Naive thymus-derived CD4-positive, alpha-beta T cell (primary cell): ENCODE results near the gene SSBP2. TPM values are rescaled to one million over a fixed set of nuclear protein-coding genes. Genes with fewer than 3 reads are reported as not detected.
"Not testable (repeated sequence)": the region's sequence is repeated elsewhere in the genome, so short reads cannot be mapped to it uniquely, and the experiment has no call there.

Source experiments
- ATAC-seq: fragments of 150-1000 bp; cut with Tn5 transposase; 2 replicates; pipeline ENCODE4 v1.10.0; 2021; ENCODE audit warnings: mild to moderate bottlenecking, moderate library complexity
- CTCF ChIA-PET: fragments of 350-600 bp; sonication (Branson Sonifier 250); formaldehyde crosslinking; loops from one replicate; lab custom pipeline; 2021; ENCODE audit warnings: antibody characterized with exemption; lab: Charles Lee
- POLR2A ChIA-PET: fragments of 350-600 bp; sonication (Branson Sonifier 250); formaldehyde crosslinking; loops from one replicate; lab custom pipeline; 2021; ENCODE audit warnings: antibody characterized with exemption, inconsistent platforms; lab: Charles Lee
- DNase-seq, 9 donors: peaks; one replicate each; pipeline versions ENCODE4 v3.0.0 to v3.0.0-alpha.2; 2020 to 2022; ENCODE audit warnings: mixed read lengths in 1 of 9
- H3K27ac ChIP-seq: one replicate; pipeline ENCODE4 v1.7.0; 2013; ENCODE audit warnings: mild to moderate bottlenecking, low read depth, low read length, moderate library complexity
- H3K27me3 ChIP-seq, 2 donors: one replicate each; pipeline ENCODE4 v1.7.0; 2013; ENCODE audit warnings: low read length in 2 of 2, mild to moderate bottlenecking in 2 of 2, moderate library complexity in 2 of 2; ENCODE audit not compliant: control insufficient read depth in 2 of 2, insufficient read depth in 2 of 2
- H3K36me3 ChIP-seq, 3 experiments: 1 replicate in 2 of 3; 2 replicates in 1 of 3; pipeline ENCODE4 v1.7.0; 2013; ENCODE audit warnings: low read length in 3 of 3, mild to moderate bottlenecking in 3 of 3, moderate library complexity in 1 of 3; ENCODE audit not compliant: insufficient read depth in 3 of 3, control insufficient read depth in 2 of 3
- H3K4me1 ChIP-seq, 2 donors: one replicate each; pipeline ENCODE4 v1.7.0; 2013; ENCODE audit warnings: low read length in 2 of 2, mild to moderate bottlenecking in 2 of 2, moderate library complexity in 1 of 2; ENCODE audit not compliant: control insufficient read depth in 2 of 2, insufficient read depth in 2 of 2
- H3K4me3 ChIP-seq: 2 replicates; pipeline ENCODE4 v1.7.0; 2013; ENCODE audit warnings: mild to moderate bottlenecking, low read length
- H3K9me3 ChIP-seq, 3 experiments: 1 replicate in 2 of 3; 2 replicates in 1 of 3; pipeline ENCODE4 v1.7.0; 2013; ENCODE audit warnings: low read length in 3 of 3; ENCODE audit not compliant: control insufficient read depth in 2 of 3
- H3K27ac Mint-ChIP-seq, 9 donors: one replicate each; pipeline ENCODE4 v1.8.0; 2020 to 2022; ENCODE audit warnings: mixed read lengths in 9 of 9, mild to moderate bottlenecking in 8 of 9, moderate library complexity in 5 of 9, inconsistent platforms in 2 of 9
- H3K27me3 Mint-ChIP-seq, 5 donors: one replicate each; pipeline ENCODE4 v1.8.0; 2021 to 2022; ENCODE audit warnings: mixed read lengths in 5 of 5, mild to moderate bottlenecking in 1 of 5
- H3K36me3 Mint-ChIP-seq, 5 donors: one replicate each; pipeline ENCODE4 v1.8.0; 2020 to 2022; ENCODE audit warnings: mixed read lengths in 5 of 5, mild to moderate bottlenecking in 3 of 5, inconsistent platforms in 1 of 5
- H3K4me1 Mint-ChIP-seq, 7 donors: one replicate each; pipeline ENCODE4 v1.8.0; 2020 to 2022; ENCODE audit warnings: mixed read lengths in 7 of 7, mild to moderate bottlenecking in 3 of 7, inconsistent platforms in 1 of 7
- H3K4me3 Mint-ChIP-seq, 10 donors: one replicate each; pipeline ENCODE4 v1.8.0; 2020 to 2022; ENCODE audit warnings: mild to moderate bottlenecking in 10 of 10, mixed read lengths in 10 of 10, moderate library complexity in 6 of 10, inconsistent platforms in 2 of 10
- H3K9me3 Mint-ChIP-seq, 11 donors: one replicate each; pipeline ENCODE4 v1.8.0; 2020 to 2022; ENCODE audit warnings: mixed read lengths in 11 of 11, mild to moderate bottlenecking in 4 of 11, inconsistent platforms in 1 of 11, moderate library complexity in 1 of 11
- intact Hi-C, 2 donors: fragments of 100-400 bp; cut with micrococcal nuclease; formaldehyde crosslinking; loops; one replicate each; pipeline ENCODE4 v1.15.1; 2023
- polyA plus RNA-seq, 2 donors: library from polyadenylated mRNA; unstranded; fragments of 300-500 nt; fragmentation: Illumina TruSeq; gene quantifications; one replicate each; pipeline ENCODE4 v1.2.3, GENCODE V29; 2021
- total RNA-seq, 6 experiments: library from RNA in 5 of 6; stranded (reverse) in 5 of 6; gene quantifications; 1 replicate in 5 of 6; 2 replicates in 1 of 6; pipeline ENCODE4 v1.2.3 and lab custom pipeline; 2021 to 2026

SSBP2 gene
- total and polyA plus RNA-seq, 7 experiments from 2014 or later = 36.7 to 99.8 (median 70.7) TPM

DNA sequence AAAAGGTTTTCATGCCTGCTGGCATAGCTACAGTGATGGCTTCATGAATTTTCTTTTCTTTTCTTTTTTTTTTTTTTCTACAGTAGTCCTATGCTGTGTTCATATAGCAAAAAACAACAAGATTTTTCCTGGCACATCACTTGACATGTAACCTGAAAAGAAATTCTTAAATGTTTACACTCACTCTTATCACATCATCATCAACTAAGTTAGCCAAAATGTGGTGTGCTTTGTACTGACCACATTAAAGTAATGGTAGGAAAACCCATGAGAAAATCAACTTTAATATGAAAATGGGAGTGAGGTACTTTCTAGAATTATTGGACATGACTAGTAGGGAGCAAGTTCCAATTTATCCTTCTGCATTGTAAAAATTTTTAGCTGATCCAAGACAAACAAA lies 146.7 kb downstream of the SSBP2 start:
- intact Hi-C loops = no loop called here
- peak overlapping the region in 1 of 10 donors; percentile 8 for H3K4me3 Mint-ChIP-seq
- ChIA-PET POLR2A (interaction anchor here (0.8 kb wide), 1 partner anchor 249 kb away, joined by 3 read pairs; no protein-coding TSS in a partner anchor), CTCF (interaction anchor here (0.7 kb wide), 1 partner anchor 57 kb away, joined by 3 read pairs; no protein-coding TSS in a partner anchor)
- no peak for ATAC-seq
- peaks cover 6 to 62% (median 34%) of the 10 kb centered on the region in 7 donors for H3K4me1 Mint-ChIP-seq
- H3K27me3 ChIP-seq = no peaks in the 10 kb centered on the region
- H3K9me3 Mint-ChIP-seq = peaks cover 0 to 6% (median 0%) of the 10 kb centered on the region in 11 donors
- H3K27ac Mint-ChIP-seq = no peak overlapping the region
- no peak for DNase-seq
- no peak overlapping the region for H3K4me3 ChIP-seq
- no peaks in the 10 kb centered on the region for H3K4me1 ChIP-seq
- H3K27me3 Mint-ChIP-seq = no peaks in the 10 kb centered on the region
- H3K27ac ChIP-seq = no peak overlapping the region
- H3K9me3 ChIP-seq = no peaks in the 10 kb centered on the region
- H3K36me3 Mint-ChIP-seq = peaks cover 4 to 46% (median 30%) of the 10 kb centered on the region in 5 donors
- H3K36me3 ChIP-seq = peaks cover 0 to 2% (median 0%) of the 10 kb centered on the region in 3 experiments

- no peak for ATAC-seq
- Histone ChIP-seq H3K27me3 (no peaks in the 10 kb centered on the region), H3K4me1 (no peaks in the 10 kb centered on the region), H3K27ac (no peak overlapping the region), H3K4me3 (no peak overlapping the region), H3K9me3 (no peaks in the 10 kb centered on the region), H3K36me3 (peaks cover 0 to 13% (median 0%) of the 10 kb centered on the region in 3 experiments)
- no peaks in the 10 kb centered on the region for H3K27me3 Mint-ChIP-seq
- CTCF ChIA-PET = no interaction called here
- H3K4me1 Mint-ChIP-seq = peaks cover 6 to 51% (median 16%) of the 10 kb centered on the region in 7 donors
- peaks cover 8 to 46% (median 37%) of the 10 kb centered on the region in 5 donors for H3K36me3 Mint-ChIP-seq
- H3K4me3 Mint-ChIP-seq = no peak overlapping the region
- no peak for DNase-seq
- no peak overlapping the region for H3K27ac Mint-ChIP-seq
- POLR2A ChIA-PET = no interaction called here
- H3K9me3 Mint-ChIP-seq = peaks cover 0 to 20% (median 9%) of the 10 kb centered on the region in 11 donors
- intact Hi-C loops = no loop called here
Observed at GRCh38 chr5:81601919-81602318, 149.0 kb downstream of the SSBP2 start.

GRCh38 chr5:81592085-81592484 lies 158.8 kb downstream of the SSBP2 start:
- H3K27ac Mint-ChIP-seq, DNase-seq, POLR2A ChIA-PET: not testable (repeated sequence)

GRCh38 chr5:81590498-81591384 lies 160.2 kb downstream of the SSBP2 start:
- ChIA-PET CTCF (interaction anchor here (0.6 kb wide), 1 partner anchor 64 kb away, joined by 3 read pairs; no protein-coding TSS in a partner anchor), POLR2A (no interaction called here)
- H3K4me1 ChIP-seq = no peaks in the 10 kb centered on the region
- intact Hi-C loops = no loop called here
- H3K9me3 ChIP-seq = no peaks in the 10 kb centered on the region
- peaks cover 15 to 43% (median 39%) of the 10 kb centered on the region in 5 donors for H3K36me3 Mint-ChIP-seq
- H3K4me3 Mint-ChIP-seq = peak overlapping the region in 7 of 10 donors; percentile 6 to 60 (median 38)
- H3K36me3 ChIP-seq = no peaks in the 10 kb centered on the region
- no peak overlapping the region for H3K4me3 ChIP-seq
- H3K27me3 Mint-ChIP-seq = no peaks in the 10 kb centered on the region
- H3K4me1 Mint-ChIP-seq = peaks cover 12 to 43% (median 31%) of the 10 kb centered on the region in 7 donors
- H3K27me3 ChIP-seq = no peaks in the 10 kb centered on the region
- H3K27ac ChIP-seq = no peak overlapping the region
- peaks cover 4 to 34% (median 12%) of the 10 kb centered on the region in 11 donors for H3K9me3 Mint-ChIP-seq
- DNase-seq = no peak
- ATAC-seq = peak; percentile 6
- peak overlapping the region in 7 of 9 donors; percentile 1 to 71 (median 41) for H3K27ac Mint-ChIP-seq

More at GRCh38 chr5:81592085-81592484, 158.8 kb downstream of the SSBP2 start:
- Mint-ChIP-seq H3K36me3 (peaks cover 15 to 45% (median 41%) of the 10 kb centered on the region in 5 donors), H3K9me3 (peaks cover 4 to 34% (median 15%) of the 10 kb centered on the region in 11 donors), H3K4me1 (peaks cover 11 to 39% (median 34%) of the 10 kb centered on the region in 7 donors)
- H3K4me3 ChIP-seq, CTCF ChIA-PET, H3K27me3 Mint-ChIP-seq, H3K36me3 ChIP-seq, H3K4me3 Mint-ChIP-seq, H3K27me3 ChIP-seq, intact Hi-C loops, H3K4me1 ChIP-seq, H3K9me3 ChIP-seq, H3K27ac ChIP-seq, ATAC-seq: not testable (repeated sequence)

DNA sequence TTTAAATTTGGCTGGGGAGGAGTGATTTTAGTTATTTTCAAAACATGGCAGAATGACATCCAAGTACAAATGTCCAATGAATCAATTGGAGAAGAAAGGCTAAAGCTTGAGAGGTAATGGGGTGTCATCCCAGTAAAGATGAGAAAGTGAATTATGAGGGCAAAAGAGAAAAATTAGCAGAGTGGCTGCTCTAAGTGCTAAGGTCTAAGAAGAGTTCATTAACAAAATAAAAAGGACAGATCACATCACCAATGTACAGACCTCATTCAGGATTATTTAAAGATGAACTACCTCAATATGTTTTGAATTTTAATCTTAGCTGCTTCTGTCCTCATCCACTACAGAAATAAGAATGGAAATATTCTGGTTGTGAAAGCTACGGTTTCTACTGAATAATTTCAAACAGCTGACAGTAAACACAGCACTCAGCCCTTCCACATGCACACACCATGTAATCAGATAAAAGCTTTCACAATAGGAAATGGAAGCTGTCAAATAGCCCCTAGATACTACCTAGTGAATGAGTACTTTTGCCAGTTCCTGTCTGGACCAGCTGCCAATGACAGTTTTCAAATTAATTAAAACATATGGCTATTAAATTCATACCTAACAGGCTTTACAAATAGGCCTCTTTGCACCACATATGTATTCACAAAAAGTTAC lies 171.5 kb downstream of the SSBP2 start:
- H3K36me3 ChIP-seq = no peaks in the 10 kb centered on the region
- ATAC-seq (peak; percentile 71), DNase-seq (no peak)
- no peaks in the 10 kb centered on the region for H3K27me3 ChIP-seq
- no peaks in the 10 kb centered on the region for H3K9me3 ChIP-seq
- H3K27ac Mint-ChIP-seq = peak overlapping the region in 5 of 9 donors; percentile 1 to 41 (median 4)
- ChIA-PET CTCF (no interaction called here), POLR2A (no interaction called here)
- intact Hi-C loops = no loop called here
- peaks cover 8 to 68% (median 19%) of the 10 kb centered on the region in 7 donors for H3K4me1 Mint-ChIP-seq
- H3K4me3 ChIP-seq = no peak overlapping the region
- H3K27me3 Mint-ChIP-seq = no peaks in the 10 kb centered on the region
- H3K9me3 Mint-ChIP-seq = peaks cover 0 to 14% (median 0%) of the 10 kb centered on the region in 11 donors
- H3K27ac ChIP-seq = no peak overlapping the region
- peak overlapping the region in 3 of 10 donors; percentile 7 to 14 (median 8) for H3K4me3 Mint-ChIP-seq
- peaks cover 1 to 42% (median 30%) of the 10 kb centered on the region in 5 donors for H3K36me3 Mint-ChIP-seq
- H3K4me1 ChIP-seq = no peaks in the 10 kb centered on the region

DNA sequence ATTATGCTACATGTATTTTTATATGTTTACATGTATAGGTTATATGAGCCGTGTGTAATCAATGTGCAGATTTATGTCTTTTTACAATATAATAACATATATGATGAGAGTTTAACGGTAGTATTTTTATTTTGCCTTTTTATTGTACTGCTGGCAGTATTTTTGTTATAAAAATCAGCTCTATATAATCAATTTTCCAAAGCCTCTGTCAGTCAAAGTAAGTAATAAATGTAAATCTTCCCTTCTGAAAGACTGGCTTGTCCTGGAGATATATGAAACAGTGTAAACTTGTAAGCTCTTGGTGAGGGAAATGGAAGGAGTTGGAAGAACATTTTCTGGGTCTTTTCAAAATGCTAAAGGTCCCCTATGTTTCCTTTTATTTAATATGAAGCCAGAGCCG lies 173.8 kb downstream of the SSBP2 start:
- H3K4me1 ChIP-seq = no peaks in the 10 kb centered on the region
- ATAC-seq = no peak
- no peak for DNase-seq
- intact Hi-C loops = no loop called here
- Mint-ChIP-seq H3K27me3 (no peaks in the 10 kb centered on the region), H3K4me3 (no peak overlapping the region), H3K4me1 (peaks cover 14 to 86% (median 32%) of the 10 kb centered on the region in 7 donors), H3K27ac (no peak overlapping the region), H3K36me3 (peaks cover 5 to 52% (median 30%) of the 10 kb centered on the region in 5 donors), H3K9me3 (peaks cover 0 to 18% (median 0%) of the 10 kb centered on the region in 11 donors)
- ChIA-PET CTCF (no interaction called here), POLR2A (no interaction called here)
- no peaks in the 10 kb centered on the region for H3K36me3 ChIP-seq
- H3K27ac ChIP-seq = no peak overlapping the region
- H3K4me3 ChIP-seq = no peak overlapping the region
- no peaks in the 10 kb centered on the region for H3K27me3 ChIP-seq
- no peaks in the 10 kb centered on the region for H3K9me3 ChIP-seq
